ENCODE results near the gene COL4A5. TPM values are rescaled to one million over a fixed set of nuclear protein-coding genes. Genes with fewer than 3 reads are reported as not detected.

The COL4A5 gene
- total RNA-seq, 4 donors from 2014 or later, result 32.8 to 60.9 (median 47.3) TPM

- H3K36me3 ChIP-seq, result no peaks in the 10 kb centered on the region
- 85 to 95% methylated on average over 3 to 4 of the region's 4 CpGs for WGBS, 2 donors
- DNase-seq, result no peak
- H3K9me3 ChIP-seq, result no peaks in the 10 kb centered on the region
- intact Hi-C loops (cut with DNase I), result no loop called here
- H3K4me3 ChIP-seq (replicated peaks in 1 of 3), result no peak overlapping the region
- no peak overlapping the region for H3K27ac ChIP-seq
- TF ChIP-seq CTCF (IDR thresholded peaks at IDR 0.05) (no peak), POLR2A (IDR thresholded peaks at IDR 0.05) (no peak)
- H3K27me3 ChIP-seq, result no peaks in the 10 kb centered on the region
- H3K4me1 ChIP-seq, result no peaks in the 10 kb centered on the region
Measured at GRCh38 chrX:108557580-108557979, 117.9 kb downstream of the COL4A5 start.

DNA sequence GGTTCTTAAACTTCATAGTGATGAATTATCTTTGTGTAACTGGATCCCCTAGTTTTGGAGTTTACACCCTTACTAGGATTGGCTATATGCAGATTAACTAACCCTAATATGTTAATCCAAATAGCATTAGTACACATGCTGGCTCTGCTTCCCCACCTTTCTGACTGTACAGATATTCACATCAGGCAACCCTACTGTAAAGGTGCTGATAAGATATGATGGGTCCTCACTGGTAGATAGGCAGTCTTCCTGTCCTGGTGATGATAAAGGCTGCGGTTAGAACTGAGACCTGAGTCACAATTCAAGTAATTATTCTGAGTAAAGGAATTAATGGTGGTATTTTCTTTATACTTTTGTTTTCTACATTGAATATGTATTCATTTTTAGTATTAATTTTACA is 118.6 kb downstream of the COL4A5 start:
- intact Hi-C loops (cut with DNase I), result no loop called here
- Histone ChIP-seq H3K9me3 (no peaks in the 10 kb centered on the region), H3K27ac (no peak overlapping the region), H3K4me3 (replicated peaks in 1 of 3) (no peak overlapping the region), H3K36me3 (no peaks in the 10 kb centered on the region), H3K4me1 (no peaks in the 10 kb centered on the region), H3K27me3 (no peaks in the 10 kb centered on the region)
- DNase-seq, result no peak
- TF ChIP-seq POLR2A (IDR thresholded peaks at IDR 0.05) (no peak), CTCF (IDR thresholded peaks at IDR 0.05) (no peak)
- WGBS, 2 donors, result 94 to 100% methylated on average over 1 of the region's 1 CpG

GRCh38 chrX:108573136-108573535 is 133.5 kb downstream of the COL4A5 start:
- no peak overlapping the region for H3K27ac ChIP-seq
- H3K4me1 ChIP-seq, result no peaks in the 10 kb centered on the region
- no peak for DNase-seq
- no peaks in the 10 kb centered on the region for H3K9me3 ChIP-seq
- no peak overlapping the region for H3K4me3 ChIP-seq (replicated peaks in 1 of 3)
- H3K27me3 ChIP-seq, result no peaks in the 10 kb centered on the region
- TF ChIP-seq POLR2A (IDR thresholded peaks at IDR 0.05), result no peak
- TF ChIP-seq CTCF (IDR thresholded peaks at IDR 0.05), result no peak
- H3K36me3 ChIP-seq, result no peaks in the 10 kb centered on the region
- intact Hi-C loops (cut with DNase I), result no loop called here

DNA sequence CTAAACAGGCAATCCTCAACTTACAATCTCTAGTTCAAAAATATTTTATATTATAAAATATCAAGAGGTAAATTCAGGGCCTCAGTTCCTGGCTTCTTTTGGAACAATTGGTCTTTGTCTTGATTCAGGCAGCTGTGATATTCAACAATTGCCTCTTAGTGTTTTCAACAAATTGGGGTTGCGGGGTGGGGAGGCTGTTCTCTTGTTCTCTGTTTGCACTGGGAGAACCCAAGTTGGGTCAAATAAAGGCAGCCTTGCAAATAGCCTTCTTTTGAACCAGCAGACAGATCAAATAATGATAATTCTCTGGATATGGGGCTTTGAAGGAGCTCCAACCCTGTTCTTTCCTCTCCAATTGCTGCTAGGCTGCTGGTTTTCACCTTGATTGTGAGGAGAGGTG is 142.5 kb downstream of the COL4A5 start:
- Histone ChIP-seq H3K27ac (no peak overlapping the region), H3K4me1 (no peaks in the 10 kb centered on the region), H3K4me3 (replicated peaks in 1 of 3) (no peak overlapping the region), H3K27me3 (no peaks in the 10 kb centered on the region), H3K9me3 (no peaks in the 10 kb centered on the region), H3K36me3 (no peaks in the 10 kb centered on the region)
- intact Hi-C loops (cut with DNase I), result no loop called here
- WGBS, 2 donors, result 100% methylated on average over 1 of the region's 1 CpG
- TF ChIP-seq POLR2A (IDR thresholded peaks at IDR 0.05) (no peak), CTCF (IDR thresholded peaks at IDR 0.05) (no peak)
- DNase-seq, result no peak

DNA sequence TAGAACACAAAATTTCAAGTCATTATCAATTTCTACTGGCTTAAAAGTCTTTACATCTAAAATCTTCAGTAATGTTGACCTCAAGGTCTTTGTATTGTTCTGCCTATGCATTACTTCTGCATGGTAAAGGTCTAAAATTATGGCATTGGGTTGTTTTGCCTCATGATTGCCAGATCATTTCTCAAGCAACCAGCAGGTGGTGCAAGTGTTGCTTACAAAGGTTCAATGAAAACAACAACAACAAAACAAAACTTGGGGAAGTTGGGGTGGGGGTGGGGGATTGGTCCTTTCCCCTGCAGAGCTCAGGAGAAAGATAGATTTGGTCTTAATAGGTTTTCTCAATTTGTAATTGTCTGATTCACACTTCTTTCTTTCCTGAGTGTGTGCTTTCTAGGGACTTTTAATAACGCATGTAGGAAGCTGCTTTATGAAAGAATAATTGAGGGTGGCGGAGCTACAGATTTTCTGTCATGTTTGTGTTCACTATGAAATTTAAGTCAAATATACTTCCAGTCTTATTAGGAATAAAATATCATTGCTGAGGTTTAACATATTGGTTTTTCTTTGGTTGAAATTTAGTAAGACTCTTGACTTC is 145.1 kb downstream of the COL4A5 start:
- TF ChIP-seq CTCF (IDR thresholded peaks at IDR 0.05) (peak in 1 of 6 experiments; percentile 26), POLR2A (IDR thresholded peaks at IDR 0.05) (no peak)
- intact Hi-C loops (cut with DNase I), result no loop called here
- Histone ChIP-seq H3K27ac (no peak overlapping the region), H3K36me3 (no peaks in the 10 kb centered on the region), H3K4me3 (replicated peaks in 1 of 3) (no peak overlapping the region), H3K4me1 (no peaks in the 10 kb centered on the region), H3K9me3 (no peaks in the 10 kb centered on the region), H3K27me3 (peaks cover 5% of the 10 kb centered on the region)
- no peak for DNase-seq
- WGBS, 2 donors, result 93 to 98% methylated on average over 2 of the region's 2 CpGs
